ENCODE measurements around the gene BGN. TPM values are rescaled to one million over a fixed set of nuclear protein-coding genes. Genes with fewer than 3 reads are reported as not detected.

Gene BGN
- total RNA-seq, 1 donor from 2014 or later = 62.2 TPM

- peak; percentile 66 for DNase-seq
These were observed 34.0 kb upstream of the BGN start for GRCh38 chrX:153460826-153461225.

GRCh38 chrX:153462291-153462690 lies 32.5 kb upstream of the BGN start:
- DNase-seq = no peak

GRCh38 chrX:153463031-153463430 lies 31.7 kb upstream of the BGN start:
- no peak for DNase-seq

- DNase-seq = no peak
These were observed 31.2 kb upstream of the BGN start for GRCh38 chrX:153463556-153463955.

- no peak for DNase-seq
These were observed 30.7 kb upstream of the BGN start for GRCh38 chrX:153464116-153464515.

GRCh38 chrX:153465691-153466380 lies 28.9 kb upstream of the BGN start:
- DNase-seq = no peak

GRCh38 chrX:153468008-153468580 lies 26.7 kb upstream of the BGN start:
- DNase-seq = no peak

GRCh38 chrX:153469811-153470410 lies 24.9 kb upstream of the BGN start:
- no peak for DNase-seq

- DNase-seq = peak; percentile 95
These were observed 24.1 kb upstream of the BGN start, which contains the start of gene HAUS7 for GRCh38 chrX:153470411-153471363. Gene HAUS7 (minus strand): TSS chrX:153470576. CDS start chrX:153470557, 19 bp downstream.

GRCh38 chrX:153471663-153472280 lies 23.0 kb upstream of the BGN start:
- no peak for DNase-seq

- no peak for DNase-seq
These were observed 21.7 kb upstream of the BGN start for GRCh38 chrX:153473126-153473525.

GRCh38 chrX:153474266-153474665 lies 20.5 kb upstream of the BGN start:
- DNase-seq = no peak

- DNase-seq = peak; percentile 78
These were observed 20.1 kb upstream of the BGN start for GRCh38 chrX:153474718-153475117.

GRCh38 chrX:153475271-153475670 lies 19.5 kb upstream of the BGN start:
- DNase-seq = no peak

- DNase-seq = no peak
These were observed 19.0 kb upstream of the BGN start for GRCh38 chrX:153475751-153476281.

GRCh38 chrX:153476666-153477363 lies 18.0 kb upstream of the BGN start:
- peak; percentile 69 for DNase-seq

- DNase-seq = no peak
These were observed 17.4 kb upstream of the BGN start for GRCh38 chrX:153477364-153477857.

GRCh38 chrX:153477901-153478300 lies 16.9 kb upstream of the BGN start:
- no peak for DNase-seq

- no peak for DNase-seq
These were observed 16.0 kb upstream of the BGN start for GRCh38 chrX:153478746-153479145.

- no peak for DNase-seq
These were observed 13.7 kb upstream of the BGN start for GRCh38 chrX:153481043-153481442.
